Neural progenitor cell (in vitro differentiated cells): ENCODE data around the gene RASGRF2.

ENCODE experiments used
- CTCF ChIP-seq: fragments of 200-600 bp; sonication (generic); IDR thresholded peaks from 2 replicates; pipeline ENCODE4 v1.5.1; 2017; ENCODE audit warnings: antibody characterized with exemption, mild to moderate bottlenecking
- EZH2 ChIP-seq: fragments of 200-600 bp; sonication (generic); IDR thresholded peaks from 2 replicates; pipeline ENCODE4 v1.6.1; 2017; ENCODE audit warnings: antibody characterized with exemption, mild to moderate bottlenecking, moderate library complexity
- EZH2phosphoT487 ChIP-seq: fragments of 200-600 bp; sonication (generic); IDR thresholded peaks from 2 replicates; pipeline ENCODE4 v1.6.1; 2017; ENCODE audit warnings: antibody characterized with exemption

DNA sequence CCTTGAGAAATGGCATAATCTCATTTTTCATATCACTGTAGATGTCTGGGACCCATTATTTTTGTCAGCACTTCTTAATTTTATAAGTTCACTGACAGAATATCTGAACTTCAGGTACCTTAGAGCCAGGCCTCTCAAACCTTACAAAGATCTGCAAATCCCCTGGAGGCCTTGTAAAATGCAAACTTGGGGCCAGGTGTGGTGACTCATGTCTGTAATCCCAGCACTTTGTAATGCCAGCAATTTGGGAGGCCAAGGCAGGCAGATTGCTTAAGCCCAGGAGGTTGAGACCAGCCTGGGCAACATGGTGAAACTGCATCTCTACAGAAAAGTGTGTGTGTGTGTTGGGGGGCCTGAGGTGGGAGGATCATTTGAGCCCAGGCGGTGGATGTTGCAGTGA, 30.8 kb downstream of the RASGRF2 start:
- no peak for TF ChIP-seq CTCF
- TF ChIP-seq EZH2phosphoT487, result no peak
- TF ChIP-seq EZH2, result no peak
